Spinal cord (tissue), 10 donors: ENCODE measurements around the gene NOD1. TPM values are rescaled to one million over a fixed set of nuclear protein-coding genes. Genes with fewer than 3 reads are reported as not detected.
"Not testable (repeated sequence)": the region's sequence is repeated elsewhere in the genome, so short reads cannot be mapped to it uniquely, and the experiment has no call there.

ENCODE experiments used
- DNase-seq, 6 donors: peaks; one replicate each; pipeline versions ENCODE4 v3.0.0 to v3.0.0-alpha.2; 2013 to 2015; ENCODE audit warnings: low spot score in 6 of 6, low read depth in 4 of 6
- H3K27ac ChIP-seq: one replicate; pipeline ENCODE4 v1.5.1; 2013; ENCODE audit warnings: low read depth, low read length, control low read depth
- H3K27me3 ChIP-seq: one replicate; pipeline ENCODE4 v1.6.1; 2013; ENCODE audit warnings: low read length; ENCODE audit not compliant: control insufficient read depth, insufficient read depth
- H3K36me3 ChIP-seq: one replicate; pipeline ENCODE4 v1.6.1; 2013; ENCODE audit warnings: low read length; ENCODE audit not compliant: control insufficient read depth, insufficient read depth
- H3K4me1 ChIP-seq: one replicate; pipeline ENCODE4 v1.6.1; 2013; ENCODE audit warnings: low read length; ENCODE audit not compliant: control insufficient read depth, insufficient read depth
- H3K4me3 ChIP-seq: one replicate; pipeline ENCODE4 v1.5.1; 2013; ENCODE audit warnings: low read depth, low read length, control low read depth
- H3K9me3 ChIP-seq: one replicate; pipeline ENCODE4 v1.6.1; 2013; ENCODE audit warnings: low read length; ENCODE audit not compliant: control insufficient read depth, insufficient read depth
- whole genome bisulfite sequencing: methylation state at CpG from one replicate; pipeline ENCODE4 v1.1.5; 2013; ENCODE audit warnings: missing lambda C conversion rate; ENCODE audit not compliant: insufficient coverage; 5-methylcytosine and 5-hydroxymethylcytosine counted together
- polyA plus RNA-seq, 2 donors: library from polyadenylated mRNA; unstranded; fragments of 120-200 nt; gene quantifications; one replicate each; pipeline ENCODE4 v1.2.1, GENCODE V29; 2013; ENCODE audit not compliant: insufficient read length in 2 of 2
- total RNA-seq, 2 donors: library from RNA; depleted of rRNA in 1 of 2; stranded (reverse); fragments of 120-200 nt in 1 of 2; fragments of >200 nt in 1 of 2; gene quantifications; one replicate each; pipeline versions ENCODE4 v1.2.3 to v1.2.4, GENCODE V29; 2013 to 2014
- donor health status: healthy.

Gene NOD1
- total and polyA plus RNA-seq, 4 donors, result 3.4 to 7.7 (median 5.3) TPM

DNA sequence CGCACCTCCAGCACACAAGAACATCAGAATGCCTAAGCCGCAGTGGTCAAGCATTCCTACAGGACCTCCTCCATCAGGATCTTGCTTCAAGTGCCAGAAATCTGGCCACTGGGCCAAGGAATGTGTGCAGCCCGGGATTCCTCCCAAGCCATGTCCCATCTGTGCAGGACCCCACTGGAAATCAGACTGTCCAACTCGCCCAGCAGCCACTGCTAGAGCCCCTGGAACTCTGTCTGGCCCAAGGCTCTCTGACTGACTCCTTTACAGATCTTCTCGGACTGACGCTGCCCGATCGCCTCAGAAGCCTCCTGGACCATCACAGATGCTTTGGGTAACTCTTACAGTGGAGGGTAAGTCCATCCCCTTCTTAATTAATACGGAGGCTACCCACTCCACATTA lies 2.8 kb upstream of the NOD1 start:
- H3K9me3 ChIP-seq, H3K27me3 ChIP-seq, DNase-seq, H3K27ac ChIP-seq, H3K4me3 ChIP-seq, H3K36me3 ChIP-seq: not testable (repeated sequence)
- 99% methylated on average over 4 of the region's 9 CpGs for whole genome bisulfite sequencing
- H3K4me1 ChIP-seq, result peaks cover 13% of the 10 kb centered on the region

DNA sequence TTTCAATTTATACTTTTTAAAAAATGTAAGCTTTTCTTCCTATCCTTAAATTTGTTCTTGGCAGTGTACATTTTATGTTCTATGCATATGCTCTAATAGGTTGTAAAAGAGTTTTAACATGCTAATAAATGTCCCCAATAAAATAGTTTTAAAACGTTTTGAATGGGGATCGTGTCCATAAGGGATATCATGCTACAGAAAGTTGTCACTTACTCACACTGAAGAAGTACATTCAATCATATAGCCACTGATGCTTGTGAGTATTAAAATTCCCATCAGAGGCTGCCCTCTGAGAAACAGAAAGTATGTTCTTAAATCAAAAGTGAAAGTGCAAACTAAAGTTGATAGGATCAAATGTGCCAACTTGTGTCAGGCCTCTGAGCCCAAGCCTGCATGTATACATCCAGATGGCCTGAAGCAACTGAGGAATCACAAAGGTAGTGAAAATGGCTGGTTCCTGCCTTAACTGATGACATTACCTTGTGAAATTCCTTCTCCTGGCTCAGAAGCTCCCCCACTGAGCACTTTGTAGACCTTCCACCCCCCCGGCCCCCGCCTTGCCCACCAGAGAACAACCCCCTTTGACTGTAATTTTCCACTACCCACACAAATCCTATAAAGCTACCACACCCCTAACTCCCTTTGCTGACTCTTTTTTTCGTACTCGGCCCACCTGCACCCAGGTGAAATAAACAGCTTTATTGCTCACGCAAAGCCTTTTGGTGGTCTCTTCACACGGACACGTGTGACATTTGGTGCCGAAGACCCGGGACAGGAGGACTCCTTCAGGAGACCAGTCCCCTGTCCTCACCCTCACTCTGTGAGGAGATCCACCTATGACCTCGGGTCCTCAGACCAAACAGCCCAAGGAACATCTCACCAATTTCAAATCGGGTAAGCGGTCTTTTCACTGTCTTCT lies 877 bp upstream of the NOD1 start:
- peak in 1 of 6 donors; percentile 9 for DNase-seq
- 93% methylated on average over 12 of the region's 14 CpGs for WGBS
- Histone ChIP-seq H3K27me3 (no peaks in the 10 kb centered on the region), H3K4me3 (peak overlapping the region; percentile 74), H3K4me1 (peaks cover 13% of the 10 kb centered on the region), H3K27ac (no peak overlapping the region), H3K36me3 (no peaks in the 10 kb centered on the region), H3K9me3 (no peaks in the 10 kb centered on the region)

DNA sequence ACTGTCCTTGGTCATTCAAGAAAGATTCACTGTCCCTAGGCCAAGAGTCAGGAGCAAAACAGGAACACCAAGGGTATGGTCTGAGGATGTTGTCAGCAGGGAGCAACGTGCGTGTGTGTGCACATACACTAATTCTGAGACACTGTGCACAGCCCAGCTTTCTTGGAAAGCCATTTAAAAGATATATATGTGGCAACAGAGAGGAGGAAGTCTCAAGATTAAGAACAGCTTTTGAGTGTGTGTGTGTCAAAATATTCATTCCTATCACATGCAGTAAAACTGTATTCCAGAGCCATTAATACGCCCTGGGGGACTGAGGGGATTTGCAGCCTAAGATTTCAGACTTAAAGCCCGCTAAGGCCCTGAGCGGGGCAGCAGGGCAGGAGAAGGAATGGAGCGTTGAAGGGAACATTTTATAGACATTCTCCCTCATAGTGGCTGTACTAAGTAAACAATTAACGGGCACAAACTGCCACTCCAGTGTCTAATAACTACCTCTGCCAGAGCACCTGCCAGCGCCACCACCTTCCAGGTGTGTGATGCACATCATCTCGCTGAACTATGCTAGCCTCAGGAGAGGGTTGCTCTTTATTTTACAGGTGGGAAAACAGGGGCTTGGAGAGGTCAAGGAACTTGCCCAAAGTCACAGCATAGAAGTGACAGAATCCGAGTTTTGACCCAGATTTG lies 2.0 kb downstream of the NOD1 start:
- WGBS, result no CpG with 5 or more reads among the region's 10 CpGs
- H3K27me3 ChIP-seq, result no peaks in the 10 kb centered on the region
- DNase-seq, result no peak
- no peaks in the 10 kb centered on the region for H3K36me3 ChIP-seq
- H3K4me3 ChIP-seq, result no peak overlapping the region
- H3K27ac ChIP-seq, result no peak overlapping the region
- H3K9me3 ChIP-seq, result no peaks in the 10 kb centered on the region
- H3K4me1 ChIP-seq, result peaks cover 16% of the 10 kb centered on the region

DNA sequence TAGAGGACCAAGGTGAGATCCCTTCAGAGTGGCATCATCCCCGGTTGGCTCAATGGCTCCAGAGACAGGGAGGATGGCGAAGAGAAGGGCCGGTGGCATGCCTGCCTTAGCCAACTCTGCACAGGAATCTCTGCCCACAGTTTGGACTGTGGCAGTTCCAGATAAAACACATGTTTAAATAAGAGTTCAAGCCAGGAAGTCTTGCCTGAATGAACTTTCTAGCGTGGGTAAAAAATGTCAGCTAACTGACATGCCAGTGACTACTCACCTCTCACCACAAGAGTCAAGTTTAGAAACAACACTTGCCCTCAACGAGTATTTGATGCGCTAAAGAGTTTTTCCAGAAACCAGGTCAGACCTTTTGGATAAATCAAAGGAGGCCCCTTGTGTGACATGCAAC lies 3.0 kb downstream of the NOD1 start:
- no peaks in the 10 kb centered on the region for H3K9me3 ChIP-seq
- DNase-seq, result no peak
- H3K27ac ChIP-seq, result no peak overlapping the region
- no peaks in the 10 kb centered on the region for H3K36me3 ChIP-seq
- 96% methylated on average over 4 of the region's 6 CpGs for WGBS
- H3K27me3 ChIP-seq, result no peaks in the 10 kb centered on the region
- peaks cover 26% of the 10 kb centered on the region for H3K4me1 ChIP-seq
- no peak overlapping the region for H3K4me3 ChIP-seq

DNA sequence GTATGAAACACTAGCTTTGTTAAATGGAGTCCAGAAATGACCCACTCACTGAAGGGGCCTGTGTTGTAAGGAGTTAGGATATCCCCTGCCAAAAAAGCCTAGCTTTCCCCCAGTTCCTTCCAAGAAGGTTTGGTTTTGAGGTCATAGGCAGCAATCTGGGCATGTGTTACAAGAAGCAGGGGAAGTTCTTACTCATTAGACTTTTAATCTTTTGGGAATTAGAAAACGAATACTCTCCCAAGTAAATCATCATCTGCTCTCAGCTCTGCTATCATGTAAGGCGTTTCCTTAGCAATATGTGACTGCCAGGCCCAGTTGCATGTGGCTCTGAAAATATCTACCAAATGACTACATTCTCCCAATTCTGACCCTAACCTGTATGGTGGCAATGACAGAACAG lies 3.7 kb downstream of the NOD1 start:
- Histone ChIP-seq H3K27ac (no peak overlapping the region), H3K27me3 (no peaks in the 10 kb centered on the region), H3K36me3 (no peaks in the 10 kb centered on the region), H3K4me3 (no peak overlapping the region), H3K4me1 (peaks cover 26% of the 10 kb centered on the region), H3K9me3 (no peaks in the 10 kb centered on the region)
- no peak for DNase-seq
- no CpG with 5 or more reads among the region's 2 CpGs for WGBS

DNA sequence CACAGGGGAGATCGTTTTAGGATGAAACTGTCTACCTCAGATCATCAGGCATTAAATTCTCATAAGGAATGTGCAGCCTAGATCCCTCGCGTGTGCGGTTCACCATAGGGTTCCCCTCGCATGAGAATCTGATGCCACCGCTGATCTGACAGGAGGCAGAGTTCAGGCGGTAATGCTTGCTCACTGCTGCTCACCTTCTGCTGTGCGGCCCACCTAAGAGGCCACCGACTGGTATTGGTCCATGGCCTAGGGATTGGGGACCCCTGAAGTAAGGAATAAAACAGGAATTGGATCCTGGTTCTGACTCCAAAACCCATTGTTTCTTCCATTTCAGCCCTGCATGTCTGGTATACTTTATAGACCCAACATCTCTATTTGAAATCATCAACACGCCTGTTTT lies 4.1 kb downstream of the NOD1 start:
- WGBS, result 94% methylated on average over 9 of the region's 10 CpGs
- DNase-seq, result no peak
- Histone ChIP-seq H3K27me3 (no peaks in the 10 kb centered on the region), H3K4me3 (no peak overlapping the region), H3K4me1 (peaks cover 29% of the 10 kb centered on the region), H3K9me3 (no peaks in the 10 kb centered on the region), H3K27ac (no peak overlapping the region), H3K36me3 (no peaks in the 10 kb centered on the region)

DNA sequence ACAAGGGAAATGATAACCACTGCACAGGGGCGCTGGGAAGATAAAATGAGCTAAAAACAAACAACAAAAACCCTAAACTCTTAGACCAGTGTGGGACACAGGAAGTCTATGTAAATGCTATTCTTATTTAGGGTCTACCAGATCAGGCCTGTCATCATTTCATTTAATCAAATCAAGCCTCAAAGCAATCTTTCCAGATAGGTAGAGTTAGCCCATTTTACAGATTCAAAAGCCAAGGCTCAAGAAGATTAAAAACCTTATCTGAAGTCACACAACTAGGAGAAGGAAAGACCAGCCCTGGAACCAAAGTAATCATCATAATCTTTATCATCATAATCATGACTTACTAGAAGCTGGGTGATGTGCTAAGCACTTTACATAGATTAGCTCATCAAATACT lies 4.7 kb downstream of the NOD1 start:
- Histone ChIP-seq H3K9me3 (no peaks in the 10 kb centered on the region), H3K4me3 (no peak overlapping the region), H3K4me1 (peaks cover 34% of the 10 kb centered on the region), H3K36me3 (no peaks in the 10 kb centered on the region), H3K27ac (no peak overlapping the region), H3K27me3 (no peaks in the 10 kb centered on the region)
- DNase-seq, result no peak
- no CpG with 5 or more reads among the region's 1 CpG for WGBS

DNA sequence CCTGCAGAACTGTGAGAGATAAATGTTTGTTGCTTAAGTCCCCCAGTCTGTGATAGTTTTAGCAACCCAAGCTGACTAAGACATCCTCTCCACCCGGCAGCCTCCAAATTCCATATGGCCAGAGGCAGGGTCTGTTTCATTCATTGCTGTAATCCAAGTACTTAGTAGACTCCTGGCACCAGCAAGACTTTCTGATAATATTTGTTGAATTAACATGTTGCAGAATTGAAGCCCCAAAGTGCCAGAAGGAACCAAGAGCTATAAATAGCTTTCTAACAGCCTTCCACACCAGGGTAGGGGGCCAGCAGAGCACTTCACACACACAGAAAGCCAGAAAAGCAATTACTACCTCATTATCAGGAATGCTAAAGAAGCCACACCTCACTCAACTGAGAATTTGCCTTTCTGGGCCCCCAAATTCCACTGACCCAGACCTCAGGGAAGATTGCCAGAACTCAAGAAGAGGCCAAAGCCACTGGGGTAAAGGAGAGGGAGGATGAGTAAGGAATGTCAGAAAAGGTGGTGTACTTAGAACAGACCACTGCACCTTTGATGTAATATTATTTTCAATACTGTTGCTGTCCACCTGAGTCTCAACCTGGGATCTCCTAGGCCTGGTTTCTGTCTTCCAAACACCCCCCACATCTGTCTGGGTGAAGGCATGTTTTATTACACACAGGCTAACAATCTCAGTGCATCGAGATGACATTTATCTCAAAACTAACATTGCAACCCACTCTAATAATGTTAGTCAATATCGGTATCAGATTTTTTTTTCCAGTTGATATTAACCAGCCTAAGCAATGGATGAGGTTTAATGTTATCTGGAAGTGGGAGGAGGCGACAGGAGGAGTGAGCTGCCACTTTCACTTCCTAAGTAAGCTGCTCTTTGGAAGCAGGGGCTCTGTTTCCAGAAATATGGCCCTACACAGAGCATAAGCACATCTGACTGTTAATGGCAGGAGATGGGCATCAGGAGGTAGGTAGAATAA lies 5.5 kb downstream of the NOD1 start:
- Histone ChIP-seq H3K27ac (no peak overlapping the region), H3K36me3 (no peaks in the 10 kb centered on the region), H3K27me3 (no peaks in the 10 kb centered on the region), H3K4me1 (peaks cover 32% of the 10 kb centered on the region), H3K4me3 (no peak overlapping the region), H3K9me3 (no peaks in the 10 kb centered on the region)
- DNase-seq, result peak in 1 of 6 donors; percentile 38
- 86% methylated on average over 1 of the region's 4 CpGs for WGBS

DNA sequence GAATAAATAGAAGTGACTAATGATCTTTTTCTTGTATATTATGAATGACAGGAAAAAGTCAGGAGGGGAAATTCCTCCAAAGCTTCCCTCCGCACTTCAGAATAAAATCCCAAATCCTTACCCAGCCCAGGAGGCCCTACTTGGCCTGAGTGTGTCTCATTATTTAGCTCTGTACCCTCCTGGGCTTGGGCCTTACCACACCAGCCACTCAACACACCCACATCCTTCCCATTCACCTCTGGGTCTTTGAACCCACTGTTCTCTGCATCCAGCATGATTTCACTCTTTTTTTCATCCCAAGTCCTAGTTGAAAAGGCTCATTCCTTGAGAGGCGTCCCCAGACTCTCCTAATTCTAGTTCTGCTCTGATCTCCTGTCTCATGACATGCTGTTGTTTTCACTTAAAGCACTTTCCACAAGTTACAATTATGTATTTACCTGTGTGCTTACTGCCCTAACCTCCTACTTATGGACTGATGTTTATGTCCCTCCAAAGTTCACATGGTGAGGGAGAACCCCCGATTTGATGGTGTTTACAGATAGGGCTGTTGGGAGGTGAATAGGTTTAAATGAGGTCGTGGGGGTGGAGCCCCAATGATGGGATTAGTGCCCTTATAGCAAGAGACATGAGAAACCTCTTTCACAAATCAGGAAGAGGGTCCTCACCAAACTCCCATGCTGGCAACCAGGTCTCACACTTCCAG lies 6.4 kb downstream of the NOD1 start:
- Histone ChIP-seq H3K4me1 (peaks cover 25% of the 10 kb centered on the region), H3K27me3 (no peaks in the 10 kb centered on the region), H3K9me3 (no peaks in the 10 kb centered on the region), H3K36me3 (no peaks in the 10 kb centered on the region), H3K27ac (no peak overlapping the region), H3K4me3 (no peak overlapping the region)
- DNase-seq, result no peak
- 78% methylated on average over 2 of the region's 4 CpGs for WGBS
